Measurements from ENCODE around the gene ARHGAP24. TPM values are rescaled to one million over a fixed set of nuclear protein-coding genes. Genes with fewer than 3 reads are reported as not detected.

The ARHGAP24 gene
- total RNA-seq, 1 experiment from 2014 or later, result 17.4 TPM

GRCh38 chr4:85482010-85482738 is 7.2 kb downstream of the ARHGAP24 start:
- Histone ChIP-seq H3K27me3 (ENCODE audit: control insufficient read depth, insufficient read depth, low read length) (no peaks in the 10 kb centered on the region), H3K9me3 (ENCODE audit: control insufficient read depth, insufficient read depth, low read depth, low read length) (no peaks in the 10 kb centered on the region), H3K36me3 (ENCODE audit: control insufficient read depth, insufficient read depth, low read length) (no peaks in the 10 kb centered on the region), H3K4me3 (ENCODE audit: low read depth in 2 of 2, low read length in 2 of 2) (no peak overlapping the region), H3K27ac (ENCODE audit: low read length) (peak overlapping the region; percentile 98), H3K4me1 (ENCODE audit: control insufficient read depth, insufficient read depth, low read length) (peaks cover 62% of the 10 kb centered on the region)
- ATAC-seq (no peak), DNase-seq (ENCODE audit: low read depth, low spot score) (no peak)
- ChIA-PET POLR2A (no interaction called here), CTCF (no interaction called here)
- intact Hi-C loops (cut with micrococcal nuclease; ENCODE audit: unreplicated experiment) (no loop called here), in situ Hi-C loops (cut with HindIII; ENCODE audit: low pct_unique_long_range_greater_than_20kb, low sequenced_read_pairs) (no loop called here)
- BruUV-seq (replicated peaks), result no TSS peak
- TF ChIP-seq SIN3A (IDR thresholded peaks at IDR 0.05; ENCODE audit: borderline replicate concordance, insufficient read depth, low read depth, low read length) (no peak), REST (IDR thresholded peaks at IDR 0.05; ENCODE audit: insufficient read depth in 1 of 2, low read depth in 2 of 2, low read length in 1 of 2) (no peak), CTCF (IDR thresholded peaks at IDR 0.05) (no peak), POLR2AphosphoS5 (IDR thresholded peaks at IDR 0.05; ENCODE audit: low read depth, low read length) (no peak), TCF7L2 (IDR thresholded peaks at IDR 0.05; ENCODE audit: low read depth, low read length) (no peak)

- no peaks in the 10 kb centered on the region for H3K9me3 ChIP-seq (ENCODE audit: control insufficient read depth, insufficient read depth, low read depth, low read length)
- ChIA-PET CTCF (no interaction called here), POLR2A (interaction anchor here (0.6 kb wide), 2 partner anchors 9 to 1904 kb away, joined by 3 to 7 read pairs; no protein-coding TSS in a partner anchor)
- BruUV-seq (replicated peaks), result no TSS peak
- intact Hi-C loops (cut with micrococcal nuclease; ENCODE audit: unreplicated experiment) (loop anchor here (5.0 kb wide), 1 partner anchor 261 kb away; no protein-coding TSS in a partner anchor), in situ Hi-C loops (cut with HindIII; ENCODE audit: low pct_unique_long_range_greater_than_20kb, low sequenced_read_pairs) (no loop called here)
- no peaks in the 10 kb centered on the region for H3K36me3 ChIP-seq (ENCODE audit: control insufficient read depth, insufficient read depth, low read length)
- H3K27ac ChIP-seq (ENCODE audit: low read length), result peak overlapping the region; percentile 95
- TF ChIP-seq POLR2AphosphoS5 (IDR thresholded peaks at IDR 0.05; ENCODE audit: low read depth, low read length) (peak; percentile 53), SIN3A (IDR thresholded peaks at IDR 0.05; ENCODE audit: borderline replicate concordance, insufficient read depth, low read depth, low read length) (no peak), TCF7L2 (IDR thresholded peaks at IDR 0.05; ENCODE audit: low read depth, low read length) (peak; percentile 97)
- peaks cover 71% of the 10 kb centered on the region for H3K4me1 ChIP-seq (ENCODE audit: control insufficient read depth, insufficient read depth, low read length)
- peak overlapping the region in 1 of 2 experiments; percentile 33; a peak in 1 of 4 replicates for H3K4me3 ChIP-seq (ENCODE audit: low read depth in 2 of 2, low read length in 2 of 2)
- DNase-seq (ENCODE audit: low read depth, low spot score) (no peak), ATAC-seq (peak; percentile 82)
- no peaks in the 10 kb centered on the region for H3K27me3 ChIP-seq (ENCODE audit: control insufficient read depth, insufficient read depth, low read length)
Observed at GRCh38 chr4:85486425-85487086, 11.6 kb downstream of the ARHGAP24 start.
